Stimulated activated CD8-positive, alpha-beta memory T cell treated with anti-CD3 and anti-CD28 coated beads, Interleukin-15, amount 100 ng/mL, for 1 hour (primary cell): ENCODE measurements around the gene TYROBP.
"Not testable (repeated sequence)": the region's sequence is repeated elsewhere in the genome, so short reads cannot be mapped to it uniquely, and the experiment has no call there.

Source experiments
- DNase-seq: peaks from one replicate; pipeline ENCODE4 v3.0.0-alpha.2; 2020; ENCODE audit warnings: low read depth

Gene TYROBP

DNA sequence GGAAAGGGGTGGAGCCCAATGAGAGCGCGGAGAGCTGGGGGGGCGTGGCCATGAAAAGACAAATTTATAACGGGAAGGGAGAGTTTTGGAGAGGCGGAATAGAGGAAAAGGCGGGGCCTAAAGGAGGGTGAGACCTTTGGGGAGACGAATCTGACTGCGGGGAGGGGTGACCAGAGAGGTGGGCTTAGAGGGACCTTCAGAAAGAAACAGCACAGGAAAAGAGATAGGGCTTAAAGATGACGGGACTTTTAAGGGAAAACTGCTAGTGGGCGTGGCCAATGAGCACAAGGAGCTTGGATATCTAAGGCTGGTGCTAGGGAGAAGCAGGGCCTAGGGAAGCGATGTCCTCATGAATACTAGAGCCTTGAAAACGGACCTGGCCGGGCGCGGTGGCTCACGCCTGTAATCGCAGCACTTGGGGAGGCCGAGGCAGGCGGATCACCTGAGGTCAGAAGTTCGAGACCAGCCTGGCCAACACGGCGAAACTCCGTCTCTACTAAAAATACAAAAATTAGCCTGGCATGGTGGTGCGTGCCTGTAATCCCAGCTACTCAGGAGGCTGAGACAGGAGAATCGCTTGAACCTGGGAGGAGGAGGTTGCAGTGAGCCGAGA is 37.9 kb downstream of the TYROBP start:
- DNase-seq: not testable (repeated sequence)

DNA sequence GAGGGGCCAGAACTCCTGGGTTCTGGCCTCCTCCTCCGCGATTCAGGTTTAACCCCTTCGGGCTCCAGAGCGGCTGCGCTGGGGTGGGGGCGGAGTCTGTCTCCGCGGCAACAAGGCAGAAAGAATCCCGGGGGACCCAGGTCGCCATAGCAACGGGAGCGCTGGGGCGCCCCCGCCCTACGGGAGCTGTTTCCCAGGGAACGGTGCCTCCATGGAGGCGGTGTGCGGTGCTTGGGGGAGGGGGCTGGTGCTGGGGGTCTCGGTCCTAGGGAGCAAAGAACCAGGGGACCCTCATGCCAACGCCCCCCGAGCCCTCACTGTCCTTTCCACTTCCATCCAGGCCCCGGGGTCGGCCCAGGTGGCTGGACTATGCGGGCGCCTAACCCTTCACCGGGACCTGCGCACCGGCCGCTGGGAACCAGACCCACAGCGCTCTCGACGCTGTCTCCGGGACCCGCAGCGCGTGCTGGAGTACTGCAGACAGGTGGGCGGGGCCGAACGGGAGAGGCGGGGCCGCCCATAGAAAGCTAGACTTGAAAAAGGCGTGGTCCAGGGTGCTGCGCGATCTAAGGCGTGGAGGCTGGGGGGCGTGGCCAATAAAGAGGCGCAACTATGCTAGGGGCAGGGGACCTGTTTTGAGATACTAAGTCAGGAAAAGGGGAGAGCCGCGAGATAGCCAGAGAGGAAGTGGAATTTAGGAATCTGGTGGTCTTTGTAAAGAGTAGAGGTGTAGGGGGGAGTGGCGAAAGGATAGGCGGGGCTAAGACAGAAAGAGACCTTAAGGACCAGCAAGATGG is 38.6 kb downstream of the TYROBP start:
- peak; percentile 55 for DNase-seq

DNA sequence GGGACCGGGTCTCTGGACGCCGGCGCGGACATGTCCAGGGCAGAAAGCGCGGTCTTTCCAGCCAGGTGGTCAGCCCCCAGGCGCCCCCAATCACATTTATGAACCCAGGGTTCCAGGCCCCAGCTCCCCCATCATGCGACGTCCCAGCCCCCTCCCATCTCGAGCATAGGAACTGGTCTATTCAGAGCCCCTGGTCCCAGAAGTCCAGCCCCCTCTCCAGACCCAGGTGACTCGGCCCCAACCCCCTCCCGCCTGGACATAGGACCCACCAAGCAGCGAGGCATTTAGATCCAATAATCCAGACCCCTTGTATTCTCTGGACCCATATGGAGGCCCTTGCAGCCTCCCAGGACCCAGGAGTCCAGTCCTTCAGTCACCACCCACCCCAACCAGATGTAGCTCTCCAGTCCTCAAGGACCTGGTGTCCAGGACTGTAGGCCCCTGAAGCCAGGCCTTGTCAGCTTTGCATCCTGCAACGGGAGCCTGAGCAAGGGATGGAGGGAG is 39.2 kb downstream of the TYROBP start:
- DNase-seq: no peak

DNA sequence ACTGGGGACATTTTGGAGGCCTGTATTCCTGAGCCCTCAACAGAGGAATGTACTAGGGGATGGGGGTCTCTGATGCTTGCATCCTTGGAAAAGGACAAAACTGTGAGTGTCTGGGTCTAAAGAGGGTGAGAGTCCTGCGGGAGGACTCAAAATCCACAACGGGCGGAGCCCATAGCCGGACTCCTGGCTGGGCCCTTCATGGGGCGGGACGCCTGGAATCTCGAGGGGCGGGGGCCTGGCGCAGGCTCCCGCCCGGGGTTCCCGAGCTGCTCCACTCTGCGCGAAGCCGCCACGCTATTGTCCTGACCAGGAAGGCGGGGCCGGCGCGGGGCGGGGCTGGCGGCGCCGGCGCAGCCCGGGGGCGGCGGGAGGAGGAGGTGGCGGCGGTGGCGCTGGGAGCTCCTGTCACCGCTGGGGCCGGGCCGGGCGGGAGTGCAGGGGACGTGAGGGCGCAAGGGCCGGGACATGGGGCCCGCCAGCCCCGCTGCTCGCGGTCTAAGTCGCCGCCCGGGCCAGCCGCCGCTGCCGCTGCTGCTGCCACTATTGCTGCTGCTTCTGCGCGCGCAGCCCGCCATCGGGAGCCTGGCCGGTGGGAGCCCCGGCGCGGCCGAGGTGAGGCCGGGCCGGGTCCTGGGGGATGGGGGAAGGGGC is 39.8 kb downstream of the TYROBP start, which contains the start of gene APLP1:
TSS of gene APLP1 (plus strand) at position 403 of the 651 bp plus-strand sequence. CDS start at position 466, 63 bp downstream.
- no peak for DNase-seq

GRCh38 chr19:35863018-35863417 is 45.1 kb downstream of the TYROBP start:
- DNase-seq: no peak

GRCh38 chr19:35862528-35862927 is 45.6 kb downstream of the TYROBP start:
- DNase-seq: no peak

DNA sequence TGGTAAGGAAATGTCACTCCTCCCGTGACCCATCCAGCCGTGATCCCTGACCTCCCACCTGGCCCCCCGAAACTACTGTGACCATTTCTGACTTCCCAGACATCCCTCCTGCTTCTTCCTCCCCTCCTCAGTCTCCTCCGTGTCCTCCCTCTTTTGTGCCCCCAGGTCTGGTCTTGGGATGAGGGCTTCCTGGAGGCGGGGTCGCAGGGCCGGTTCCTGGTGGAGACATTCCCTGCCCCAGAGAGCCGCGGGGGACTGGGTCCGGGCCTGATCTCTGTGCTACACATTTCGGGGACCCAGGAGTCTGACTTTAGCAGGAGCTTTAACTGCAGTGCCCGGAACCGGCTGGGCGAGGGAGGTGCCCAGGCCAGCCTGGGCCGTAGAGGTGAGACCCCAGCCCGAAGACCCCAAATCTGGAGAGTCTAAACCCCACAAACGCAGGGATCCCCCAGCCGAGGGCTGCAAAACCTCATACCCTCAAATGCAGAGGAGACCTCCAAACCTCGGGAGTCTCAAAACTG is 46.4 kb downstream of the TYROBP start:
- no peak for DNase-seq

GRCh38 chr19:35860818-35861639 is 47.1 kb downstream of the TYROBP start:
- no peak for DNase-seq

- DNase-seq: no peak
Measured at GRCh38 chr19:35860436-35860817, 47.7 kb downstream of the TYROBP start.

GRCh38 chr19:35859414-35859813 is 48.7 kb downstream of the TYROBP start:
- no peak for DNase-seq

DNA sequence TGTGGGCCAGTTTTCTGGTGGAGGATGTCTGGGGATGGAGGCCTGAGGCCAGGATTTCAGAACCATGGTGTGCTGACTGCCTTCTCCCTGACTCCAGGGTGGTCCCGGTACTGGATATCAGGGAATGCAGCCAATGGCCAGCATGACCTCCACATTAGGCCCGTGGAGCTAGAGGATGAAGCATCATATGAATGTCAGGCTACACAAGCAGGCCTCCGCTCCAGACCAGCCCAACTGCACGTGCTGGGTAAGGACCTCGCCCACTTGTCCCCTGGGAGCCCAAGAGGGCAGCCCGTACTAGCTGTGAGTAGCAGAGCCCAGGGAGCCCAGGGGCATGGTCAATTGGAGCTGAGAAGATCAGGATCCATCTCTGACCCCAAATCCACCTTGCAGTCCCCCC is 49.8 kb downstream of the TYROBP start:
- DNase-seq: no peak

DNA sequence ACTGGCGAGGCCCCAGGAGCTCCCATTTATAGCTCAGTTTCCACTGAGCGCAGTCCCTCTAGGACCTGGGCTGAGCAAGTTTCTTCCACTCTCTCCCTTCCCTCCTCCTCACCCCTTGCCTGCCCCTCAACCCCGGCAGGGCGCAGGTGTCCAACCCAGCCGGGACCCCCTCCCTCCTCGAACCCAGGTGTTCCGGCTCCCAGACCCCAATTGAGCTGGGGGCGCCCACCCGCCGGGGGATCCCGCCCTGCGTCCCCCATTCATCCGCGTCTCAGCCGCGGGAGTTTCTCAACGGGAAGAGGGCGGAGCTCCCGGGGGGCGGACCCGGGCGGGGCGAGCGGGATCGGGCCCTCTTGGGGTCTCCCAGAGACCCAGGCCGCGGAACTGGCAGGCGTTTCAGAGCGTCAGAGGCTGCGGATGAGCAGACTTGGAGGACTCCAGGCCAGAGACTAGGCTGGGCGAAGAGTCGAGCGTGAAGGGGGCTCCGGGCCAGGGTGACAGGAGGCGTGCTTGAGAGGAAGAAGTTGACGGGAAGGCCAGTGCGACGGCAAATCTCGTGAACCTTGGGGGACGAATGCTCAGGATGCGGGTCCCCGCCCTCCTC is 51.4 kb downstream of the TYROBP start, which contains the start of gene KIRREL2:
TSS of gene KIRREL2 (plus strand) at position 366 of the 604 bp plus-strand sequence. CDS start at position 575, 209 bp downstream.
- no peak for DNase-seq
